Glomerular visceral epithelial cell (primary cell): ENCODE results near the gene MRPL53.

Experiments
- DNase-seq: peaks from one replicate; pipeline ENCODE4 v3.0.0-alpha.2; 2016; ENCODE audit errors: extremely low spot score

The MRPL53 gene

GRCh38 chr2:74472086-74472944, at the start of gene MRPL53:
Gene MRPL53, minus strand, starts transcription at chr2:74472680. Its CDS starts 20 bp downstream, at chr2:74472660.
- DNase-seq: peak; percentile 92

- DNase-seq: no peak
Observed at GRCh38 chr2:74516650-74517049, 44.2 kb upstream of the MRPL53 start.

GRCh38 chr2:74515981-74516633, 43.6 kb upstream of the MRPL53 start:
- DNase-seq: no peak

- no peak for DNase-seq
Observed at GRCh38 chr2:74515271-74515980, 42.9 kb upstream of the MRPL53 start.

GRCh38 chr2:74514368-74515270, 42.1 kb upstream of the MRPL53 start, which contains the start of gene TLX2:
Gene TLX2, plus strand, starts transcription at chr2:74514450. Its CDS starts 357 bp downstream, at chr2:74514807.
- peak; percentile 14 for DNase-seq

GRCh38 chr2:74513605-74514367, 41.3 kb upstream of the MRPL53 start:
- DNase-seq: no peak

GRCh38 chr2:74512744-74513604, 40.5 kb upstream of the MRPL53 start:
- DNase-seq: no peak

GRCh38 chr2:74511104-74511989, 38.9 kb upstream of the MRPL53 start:
- no peak for DNase-seq

GRCh38 chr2:74510272-74510671, 37.8 kb upstream of the MRPL53 start:
- DNase-seq: no peak

GRCh38 chr2:74507926-74508520, 35.5 kb upstream of the MRPL53 start:
- peak; percentile 19 for DNase-seq

- peak; percentile 96 for DNase-seq
Observed at GRCh38 chr2:74507145-74507925, 34.9 kb upstream of the MRPL53 start, which contains the start of gene PCGF1. Gene PCGF1, minus strand, starts transcription at chr2:74507695. Its CDS starts 27 bp downstream, at chr2:74507668.

GRCh38 chr2:74505448-74506246, 33.2 kb upstream of the MRPL53 start:
- DNase-seq: no peak

GRCh38 chr2:74504591-74504990, 32.1 kb upstream of the MRPL53 start:
- no peak for DNase-seq

GRCh38 chr2:74503506-74504475, 31.3 kb upstream of the MRPL53 start:
- DNase-seq: no peak
